Neural progenitor cell (in vitro differentiated cells): ENCODE data around the gene RPS4Y2. TPM values are rescaled to one million over a fixed set of nuclear protein-coding genes. Genes with fewer than 3 reads are reported as not detected.

Source experiments
- total RNA-seq: library from RNA; depleted of rRNA; stranded (reverse); fragments of >200 nt; gene quantifications from 2 replicates; pipeline ENCODE4 v1.2.3, GENCODE V29; 2015; ENCODE audit warnings: low replicate concordance

RPS4Y2 gene
- total RNA-seq, 1 donor from 2014 or later, result not detected

Other genes with a start within 250 kb of the RPS4Y2 start
- not detected in 2 replicates for gene EIF1AY, start 180.3 kb upstream of the RPS4Y2 start, total RNA-seq